ENCODE measurements around the gene MYO3A.

DNA sequence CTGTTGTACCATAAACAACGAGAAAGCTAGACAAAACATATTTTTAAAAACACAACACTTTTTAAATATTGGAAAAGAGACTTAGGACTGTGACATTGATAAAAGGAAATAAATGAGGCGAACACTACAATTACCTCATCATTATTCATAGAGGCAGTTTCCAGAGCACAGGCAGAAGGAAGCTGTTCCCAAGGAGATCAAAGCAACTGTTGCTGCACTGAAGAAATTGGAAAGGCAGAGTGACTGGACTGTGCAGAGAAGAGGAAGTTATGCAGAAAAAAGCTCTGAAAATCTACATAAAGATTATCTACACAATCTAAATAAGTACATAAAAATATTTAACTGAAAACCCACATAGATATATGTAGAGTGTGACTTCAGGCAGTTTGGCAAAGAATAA is 32.8 kb downstream of the MYO3A start:
- TF ChIP-seq, protein P1, sequence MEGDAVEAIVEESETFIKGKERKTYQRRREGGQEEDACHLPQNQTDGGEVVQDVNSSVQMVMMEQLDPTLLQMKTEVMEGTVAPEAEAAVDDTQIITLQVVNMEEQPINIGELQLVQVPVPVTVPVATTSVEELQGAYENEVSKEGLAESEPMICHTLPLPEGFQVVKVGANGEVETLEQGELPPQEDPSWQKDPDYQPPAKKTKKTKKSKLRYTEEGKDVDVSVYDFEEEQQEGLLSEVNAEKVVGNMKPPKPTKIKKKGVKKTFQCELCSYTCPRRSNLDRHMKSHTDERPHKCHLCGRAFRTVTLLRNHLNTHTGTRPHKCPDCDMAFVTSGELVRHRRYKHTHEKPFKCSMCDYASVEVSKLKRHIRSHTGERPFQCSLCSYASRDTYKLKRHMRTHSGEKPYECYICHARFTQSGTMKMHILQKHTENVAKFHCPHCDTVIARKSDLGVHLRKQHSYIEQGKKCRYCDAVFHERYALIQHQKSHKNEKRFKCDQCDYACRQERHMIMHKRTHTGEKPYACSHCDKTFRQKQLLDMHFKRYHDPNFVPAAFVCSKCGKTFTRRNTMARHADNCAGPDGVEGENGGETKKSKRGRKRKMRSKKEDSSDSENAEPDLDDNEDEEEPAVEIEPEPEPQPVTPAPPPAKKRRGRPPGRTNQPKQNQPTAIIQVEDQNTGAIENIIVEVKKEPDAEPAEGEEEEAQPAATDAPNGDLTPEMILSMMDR (IDR thresholded peaks at IDR 0.05; ENCODE audit: extremely low read depth in 1 of 2, insufficient read depth in 1 of 2, low read depth in 1 of 2, low read length in 2 of 2), result no peak
- TF ChIP-seq, protein P2, sequence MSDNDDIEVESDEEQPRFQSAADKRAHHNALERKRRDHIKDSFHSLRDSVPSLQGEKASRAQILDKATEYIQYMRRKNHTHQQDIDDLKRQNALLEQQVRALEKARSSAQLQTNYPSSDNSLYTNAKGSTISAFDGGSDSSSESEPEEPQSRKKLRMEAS (IDR thresholded peaks at IDR 0.05; ENCODE audit: insufficient read depth, insufficient read length), result no peak
- no peak for TF ChIP-seq POLR2A (IDR thresholded peaks at IDR 0.05; ENCODE audit: low read depth, low read length)

All from endothelial cell of umbilical vein (primary cell).